GM12891 (cell line): ENCODE measurements around the gene NSFL1C.

Experiments
- POLR2A ChIP-seq: IDR thresholded peaks from 2 replicates; pipeline ENCODE4 v1.6.1; 2011; ENCODE audit warnings: low read depth, low read length, control low read depth
- POLR2AphosphoS5 ChIP-seq: IDR thresholded peaks from 2 replicates; pipeline ENCODE4 v1.6.1; 2011; ENCODE audit warnings: low read depth, low read length, control low read depth
- POU2F2 ChIP-seq: IDR thresholded peaks from 2 replicates; pipeline ENCODE4 v1.6.1; 2011; ENCODE audit warnings: low read depth, mild to moderate bottlenecking, control low read depth, low read length, moderate library complexity
- SPI1 ChIP-seq: IDR thresholded peaks from 2 replicates; pipeline ENCODE4 v1.6.1; 2011; ENCODE audit warnings: low read depth, low read length, control low read depth
- TAF1 ChIP-seq: IDR thresholded peaks from 2 replicates; pipeline ENCODE4 v1.6.1; 2011; ENCODE audit warnings: low read depth, low read length, control low read depth

GRCh38 chr20:1505361-1505760 lies 38.7 kb upstream of the NSFL1C start:
- TF ChIP-seq POLR2AphosphoS5 (no peak), POLR2A (no peak), TAF1 (no peak), SPI1 (no peak), POU2F2 (no peak)
